Suppressor macrophage treated with lipopolysaccharide for 1 hour (primary cell): ENCODE measurements around the gene SLC6A18.
A peak's percentile ranks its signal among the peaks of the same experiment; 100 is the strongest.

ENCODE experiments used
- DNase-seq, 3 donors: peaks; one replicate each; pipeline ENCODE4 v3.0.0-alpha.2; 2020 to 2022

SLC6A18 gene

GRCh38 chr5:1187234-1187949 lies 37.8 kb upstream of the SLC6A18 start:
- no peak for DNase-seq

GRCh38 chr5:1187950-1188334 lies 37.2 kb upstream of the SLC6A18 start:
- no peak for DNase-seq

GRCh38 chr5:1188464-1188863 lies 36.7 kb upstream of the SLC6A18 start:
- DNase-seq = no peak

GRCh38 chr5:1189269-1189668 lies 35.9 kb upstream of the SLC6A18 start:
- DNase-seq = no peak

- DNase-seq = no peak
These were observed 34.9 kb upstream of the SLC6A18 start for GRCh38 chr5:1190278-1190677.

- peak; percentile 41 to 64 (median 45) for DNase-seq
These were observed 34.3 kb upstream of the SLC6A18 start for GRCh38 chr5:1190837-1191239.

- DNase-seq = no peak
These were observed 32.1 kb upstream of the SLC6A18 start for GRCh38 chr5:1192971-1193590.

- DNase-seq = no peak
These were observed 31.6 kb upstream of the SLC6A18 start for GRCh38 chr5:1193591-1193985.

- no peak for DNase-seq
These were observed 30.8 kb upstream of the SLC6A18 start for GRCh38 chr5:1194378-1194777.

- no peak for DNase-seq
These were observed 29.7 kb upstream of the SLC6A18 start for GRCh38 chr5:1195439-1195838.

GRCh38 chr5:1195916-1196315 lies 29.3 kb upstream of the SLC6A18 start:
- no peak for DNase-seq

- DNase-seq = no peak
These were observed 28.6 kb upstream of the SLC6A18 start for GRCh38 chr5:1196562-1196961.

GRCh38 chr5:1197876-1198666 lies 27.1 kb upstream of the SLC6A18 start:
- no peak for DNase-seq

GRCh38 chr5:1199340-1199648 lies 25.9 kb upstream of the SLC6A18 start:
- no peak for DNase-seq

GRCh38 chr5:1199649-1200494 lies 25.3 kb upstream of the SLC6A18 start:
- no peak for DNase-seq

GRCh38 chr5:1200495-1201326 lies 24.5 kb upstream of the SLC6A18 start:
- DNase-seq = no peak

- DNase-seq = no peak
These were observed 23.7 kb upstream of the SLC6A18 start, which contains the start of gene SLC6A19 for GRCh38 chr5:1201327-1202025. SLC6A19 (plus strand) TSS chr5:1201595; CDS start chr5:1201651, 56 bp downstream.

GRCh38 chr5:1202026-1202797 lies 23.0 kb upstream of the SLC6A18 start:
- DNase-seq = no peak

- no peak for DNase-seq
These were observed 22.4 kb upstream of the SLC6A18 start for GRCh38 chr5:1202798-1203185.

- DNase-seq = no peak
These were observed 21.7 kb upstream of the SLC6A18 start for GRCh38 chr5:1203311-1203967.
